ENCODE measurements around the gene ZNF710. TPM values are rescaled to one million over a fixed set of nuclear protein-coding genes. Genes with fewer than 3 reads are reported as not detected.

Gene ZNF710
- total and polyA plus RNA-seq, 2 experiments from 2014 or later: 15.9 to 18.2 TPM

DNA sequence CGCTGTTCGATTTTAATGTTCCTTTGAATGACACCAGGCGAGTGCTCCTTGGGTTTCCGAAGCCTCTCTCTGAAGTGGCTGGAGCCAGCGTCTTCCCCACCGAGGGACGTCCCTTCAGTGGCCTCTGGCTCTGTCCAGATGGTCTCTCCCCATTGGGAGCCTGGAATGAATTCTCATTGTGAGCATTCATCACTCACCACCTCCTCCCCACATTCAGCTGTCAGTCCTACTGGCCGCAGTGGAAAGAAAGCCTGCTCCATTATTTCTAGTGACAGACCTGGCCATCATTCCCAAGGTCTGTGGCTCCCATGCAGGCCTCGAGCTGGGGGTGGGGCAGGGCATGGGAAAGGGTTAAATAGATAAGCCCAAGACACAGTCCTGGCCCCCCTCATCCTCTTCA is 35.2 kb downstream of the ZNF710 start:
- DNase-seq (ENCODE audit: low spot score): no peak
- H2AFZ ChIP-seq: no peak overlapping the region
- Mint-ChIP-seq H3K9me3 (no peaks in the 10 kb centered on the region), H3K4me3 (no peak overlapping the region), H3K27me3 (ENCODE audit: insufficient read depth, low read depth, poor library complexity) (peaks cover 12% of the 10 kb centered on the region), H3K27ac (no peak overlapping the region; the same call in 1 of the 2 replicates), H3K4me1 (peaks cover 64% of the 10 kb centered on the region), H3K36me3 (ENCODE audit: low read depth) (no peaks in the 10 kb centered on the region)
- no peak overlapping the region for H3K27ac ChIP-seq (ENCODE audit: low read depth)
- no peaks in the 10 kb centered on the region for H3K36me3 ChIP-seq (ENCODE audit: insufficient read depth)
- no peak for ATAC-seq
- H3K4me3 ChIP-seq: no peak overlapping the region
- no peak overlapping the region; the same call in 1 of the 2 replicates for H3K4me2 ChIP-seq
- peaks cover 16% of the 10 kb centered on the region; the same call in 1 of the 2 replicates for H3K4me1 ChIP-seq (ENCODE audit: insufficient read depth)
- TF ChIP-seq POLR2AphosphoS5 (IDR thresholded peaks at IDR 0.05; ENCODE audit: low read depth) (no peak), NANOG (IDR thresholded peaks at IDR 0.05; ENCODE audit: borderline replicate concordance) (no peak), CREB1 (CRISPR knock-in tag; IDR thresholded peaks at IDR 0.05; ENCODE audit: low read depth) (no peak), ZNF114 (CRISPR knock-in tag; IDR thresholded peaks at IDR 0.05) (no peak), JUNB (IDR thresholded peaks at IDR 0.05; ENCODE audit: unreplicated experiment) (no peak), ZNF462 (CRISPR knock-in tag; IDR thresholded peaks at IDR 0.05) (no peak), STAT1 (IDR thresholded peaks at IDR 0.05; ENCODE audit: unreplicated experiment) (no peak), EZH2 (IDR thresholded peaks at IDR 0.05; ENCODE audit: low read depth, unreplicated experiment) (no peak), EZH2phosphoT487 (IDR thresholded peaks at IDR 0.05; ENCODE audit: unreplicated experiment) (no peak), ETS1 (IDR thresholded peaks at IDR 0.05) (no peak), CTCF (conservative IDR thresholded peaks at IDR 0.05; ENCODE audit: low read depth in 2 of 2) (no peak), ZNF331 (CRISPR knock-in tag; IDR thresholded peaks at IDR 0.05; ENCODE audit: low read depth) (no peak)
- TF ChIP-seq, protein P1, sequence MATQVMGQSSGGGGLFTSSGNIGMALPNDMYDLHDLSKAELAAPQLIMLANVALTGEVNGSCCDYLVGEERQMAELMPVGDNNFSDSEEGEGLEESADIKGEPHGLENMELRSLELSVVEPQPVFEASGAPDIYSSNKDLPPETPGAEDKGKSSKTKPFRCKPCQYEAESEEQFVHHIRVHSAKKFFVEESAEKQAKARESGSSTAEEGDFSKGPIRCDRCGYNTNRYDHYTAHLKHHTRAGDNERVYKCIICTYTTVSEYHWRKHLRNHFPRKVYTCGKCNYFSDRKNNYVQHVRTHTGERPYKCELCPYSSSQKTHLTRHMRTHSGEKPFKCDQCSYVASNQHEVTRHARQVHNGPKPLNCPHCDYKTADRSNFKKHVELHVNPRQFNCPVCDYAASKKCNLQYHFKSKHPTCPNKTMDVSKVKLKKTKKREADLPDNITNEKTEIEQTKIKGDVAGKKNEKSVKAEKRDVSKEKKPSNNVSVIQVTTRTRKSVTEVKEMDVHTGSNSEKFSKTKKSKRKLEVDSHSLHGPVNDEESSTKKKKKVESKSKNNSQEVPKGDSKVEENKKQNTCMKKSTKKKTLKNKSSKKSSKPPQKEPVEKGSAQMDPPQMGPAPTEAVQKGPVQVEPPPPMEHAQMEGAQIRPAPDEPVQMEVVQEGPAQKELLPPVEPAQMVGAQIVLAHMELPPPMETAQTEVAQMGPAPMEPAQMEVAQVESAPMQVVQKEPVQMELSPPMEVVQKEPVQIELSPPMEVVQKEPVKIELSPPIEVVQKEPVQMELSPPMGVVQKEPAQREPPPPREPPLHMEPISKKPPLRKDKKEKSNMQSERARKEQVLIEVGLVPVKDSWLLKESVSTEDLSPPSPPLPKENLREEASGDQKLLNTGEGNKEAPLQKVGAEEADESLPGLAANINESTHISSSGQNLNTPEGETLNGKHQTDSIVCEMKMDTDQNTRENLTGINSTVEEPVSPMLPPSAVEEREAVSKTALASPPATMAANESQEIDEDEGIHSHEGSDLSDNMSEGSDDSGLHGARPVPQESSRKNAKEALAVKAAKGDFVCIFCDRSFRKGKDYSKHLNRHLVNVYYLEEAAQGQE (IDR thresholded peaks at IDR 0.05; ENCODE audit: unreplicated experiment): no peak
- H4K20me1 ChIP-seq (replicated peaks; ENCODE audit: insufficient read depth): no peaks in the 10 kb centered on the region
- no peaks in the 10 kb centered on the region for H3K9me2 ChIP-seq (ENCODE audit: insufficient read depth)
- 0 out of 2 replicates have a peak, but pooled peaks cover 4% of the 10 kb centered on the region for H3F3A ChIP-seq (replicated peaks; ENCODE audit: low read depth)
- peaks cover 14% of the 10 kb centered on the region for H3K79me2 ChIP-seq (replicated peaks; ENCODE audit: insufficient read depth)
- H3K27me3 ChIP-seq (ENCODE audit: insufficient read depth): no peaks in the 10 kb centered on the region
